HG02852 (cell line): Measurements from ENCODE around the gene CTSD.
"Not testable (repeated sequence)": the region's sequence is repeated elsewhere in the genome, so short reads cannot be mapped to it uniquely, and the experiment has no call there.

Experiments used
- ATAC-seq: cut with Tn5 transposase; IDR thresholded peaks from one replicate; pipeline ENCODE4 v1.9.1; 2021; ENCODE audit warnings: mild to moderate bottlenecking, moderate library complexity; ENCODE audit not compliant: unreplicated experiment

Gene CTSD

GRCh38 chr11:1763796-1764661 is at the start of gene CTSD:
CTSD (minus strand) TSS chr11:1763927; CDS start chr11:1763859, 68 bp downstream.
- peak; percentile 78 for ATAC-seq

GRCh38 chr11:1813356-1813755 is 49.6 kb upstream of the CTSD start:
- not testable (repeated sequence) for ATAC-seq

DNA sequence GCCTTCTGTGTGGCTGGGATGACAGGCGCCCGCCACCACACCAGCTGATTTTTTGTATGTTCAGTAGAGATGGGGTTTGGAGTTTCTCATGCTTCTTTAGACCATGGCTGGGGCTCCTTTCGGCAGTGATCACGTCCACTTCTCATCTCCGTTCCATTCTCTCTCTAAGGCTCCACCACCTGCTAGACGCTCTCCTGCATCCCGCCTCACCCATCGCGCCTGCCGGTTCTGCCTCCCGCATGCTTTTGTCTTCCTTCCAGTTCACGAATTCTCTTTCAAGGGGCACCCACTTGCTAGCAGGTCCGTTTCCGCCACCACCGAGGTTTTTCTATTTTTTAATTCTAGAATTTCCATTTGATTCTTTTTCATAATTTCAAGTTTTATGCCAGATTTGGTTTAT is 49.1 kb upstream of the CTSD start:
- ATAC-seq = no peak

GRCh38 chr11:1812274-1812673 is 48.5 kb upstream of the CTSD start:
- no peak for ATAC-seq

DNA sequence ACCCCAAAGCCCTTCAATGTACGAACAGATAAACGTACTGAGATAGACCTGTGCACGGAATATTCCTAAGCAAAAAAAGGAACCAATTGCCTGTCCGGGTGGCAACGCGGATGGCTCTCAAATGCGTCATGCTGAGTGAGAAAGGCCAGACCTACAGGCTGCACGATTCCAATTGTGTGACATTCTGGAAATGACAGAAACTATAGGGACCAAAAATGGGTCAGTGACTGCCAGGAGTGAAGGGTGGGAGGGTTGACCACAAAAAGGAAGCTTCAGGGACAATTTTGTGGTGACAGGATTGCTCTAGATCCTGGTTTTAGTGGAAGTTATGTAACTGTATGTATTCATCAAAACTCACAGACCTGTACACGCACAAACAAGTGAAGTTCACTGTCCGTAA is 47.0 kb upstream of the CTSD start:
- no peak for ATAC-seq

GRCh38 chr11:1807264-1807995 is 43.7 kb upstream of the CTSD start:
- no peak for ATAC-seq

GRCh38 chr11:1805525-1805924 is 41.8 kb upstream of the CTSD start:
- no peak for ATAC-seq

DNA sequence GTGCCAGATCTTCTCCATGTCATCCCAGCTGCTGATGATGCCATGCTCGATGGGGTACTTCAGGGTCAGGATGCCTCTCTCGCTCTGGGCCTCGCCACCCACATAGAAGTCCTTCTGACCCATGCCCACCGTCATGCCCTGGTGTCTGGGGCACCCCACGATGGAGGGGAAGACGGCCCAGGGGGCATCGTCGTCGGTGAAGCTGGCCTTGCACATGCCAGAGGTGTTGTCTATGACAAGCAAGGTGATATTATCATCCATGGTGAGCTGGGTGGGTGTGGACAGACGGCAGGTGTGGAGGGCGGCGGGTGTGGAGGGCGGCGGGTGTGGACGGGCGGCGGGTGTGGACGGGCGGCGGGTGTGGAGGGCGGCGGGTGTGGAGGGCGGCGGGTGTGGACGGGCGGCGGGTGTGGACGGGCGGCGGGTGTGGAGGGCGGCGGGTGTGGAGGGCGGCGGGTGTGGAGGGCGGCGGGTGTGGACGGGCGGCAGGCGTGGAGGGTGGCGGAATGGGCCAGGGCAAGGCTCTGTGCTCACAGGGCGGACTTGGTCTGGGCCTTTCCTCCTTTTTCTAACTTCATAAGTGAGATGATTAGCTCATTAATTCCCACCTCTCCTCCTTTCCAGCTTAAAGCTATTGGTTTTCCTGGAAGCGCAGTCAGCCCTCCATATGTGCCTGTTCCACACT is 40.2 kb upstream of the CTSD start:
- ATAC-seq = not testable (repeated sequence)

DNA sequence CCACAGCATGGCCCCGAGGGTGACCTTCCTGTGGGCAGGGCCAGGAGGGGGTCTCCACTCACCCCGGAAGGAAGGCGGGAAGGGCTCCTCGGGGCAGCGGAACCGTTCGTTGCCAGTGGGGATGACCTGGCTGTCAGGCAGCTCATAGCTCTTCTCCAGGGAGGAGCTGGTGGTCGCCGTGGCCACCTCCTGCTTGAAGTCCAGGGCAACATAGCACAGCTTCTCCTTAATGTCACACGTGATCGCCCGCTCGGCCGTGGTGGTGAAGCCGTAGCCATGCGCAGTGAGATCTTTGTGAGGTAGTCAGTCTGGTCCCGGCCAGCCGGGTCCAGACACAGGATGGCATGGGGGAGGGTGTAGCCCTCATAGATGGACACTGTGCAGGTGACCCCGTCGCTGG is 39.5 kb upstream of the CTSD start:
- no peak for ATAC-seq

- ATAC-seq = no peak
Measured at GRCh38 chr11:1797391-1798125, 33.8 kb upstream of the CTSD start.

GRCh38 chr11:1796413-1797011 is 32.8 kb upstream of the CTSD start:
- no peak for ATAC-seq

GRCh38 chr11:1793081-1793480 is 29.4 kb upstream of the CTSD start:
- ATAC-seq = no peak

GRCh38 chr11:1792461-1792860 is 28.7 kb upstream of the CTSD start:
- ATAC-seq = no peak

- ATAC-seq = no peak
Measured at GRCh38 chr11:1791912-1792311, 28.2 kb upstream of the CTSD start.

- no peak for ATAC-seq
Measured at GRCh38 chr11:1786466-1786865, 22.7 kb upstream of the CTSD start.

GRCh38 chr11:1785749-1786413 is 22.2 kb upstream of the CTSD start:
- no peak for ATAC-seq

GRCh38 chr11:1784761-1785650 is 21.3 kb upstream of the CTSD start:
- ATAC-seq = no peak

DNA sequence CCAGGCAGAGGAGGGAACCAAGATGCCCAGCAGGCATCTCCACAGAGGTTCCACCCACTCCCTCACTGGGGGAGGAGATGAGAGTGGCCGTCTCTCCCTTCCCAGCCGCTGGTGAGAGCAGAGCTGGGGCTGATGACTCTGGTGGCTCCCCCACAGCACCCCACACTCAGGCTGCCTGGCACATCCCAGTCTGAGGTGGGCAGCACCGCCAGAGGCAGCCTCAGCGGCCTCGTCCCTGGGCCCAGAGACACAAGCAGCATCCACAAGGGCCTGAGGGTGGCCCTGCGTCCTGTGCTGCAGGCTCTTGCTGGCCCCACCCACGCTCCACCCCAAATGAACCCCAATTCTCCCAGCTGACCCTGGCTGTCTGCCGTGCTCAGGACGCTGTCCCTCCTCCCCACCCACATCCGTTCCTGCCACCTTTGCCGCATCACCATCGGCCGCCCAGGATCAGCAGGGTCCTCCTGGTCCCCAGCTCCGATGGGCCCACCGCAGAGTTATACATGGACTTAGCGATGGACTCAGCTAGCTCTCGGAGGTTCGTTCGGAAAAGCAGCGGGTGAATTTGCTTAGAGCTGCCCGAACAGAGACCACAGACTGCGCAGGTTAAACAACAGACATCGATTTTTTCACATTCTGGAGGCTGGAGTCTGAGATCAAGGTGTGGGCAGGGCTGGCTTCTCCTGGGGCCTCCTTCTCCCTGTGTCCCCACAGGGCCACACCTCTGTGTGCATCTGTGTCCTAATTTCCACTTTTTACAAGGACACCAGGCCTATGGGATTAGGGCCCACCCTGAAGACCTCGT is 20.2 kb upstream of the CTSD start:
- no peak for ATAC-seq
